ENCODE results near the gene RUBCN. TPM values are rescaled to one million over a fixed set of nuclear protein-coding genes. Genes with fewer than 3 reads are reported as not detected.
"Not testable (repeated sequence)": the region's sequence is repeated elsewhere in the genome, so short reads cannot be mapped to it uniquely, and the experiment has no call there.

The RUBCN gene
- total RNA-seq, 2 donors from 2014 or later = 20.4 to 22.1 TPM

DNA sequence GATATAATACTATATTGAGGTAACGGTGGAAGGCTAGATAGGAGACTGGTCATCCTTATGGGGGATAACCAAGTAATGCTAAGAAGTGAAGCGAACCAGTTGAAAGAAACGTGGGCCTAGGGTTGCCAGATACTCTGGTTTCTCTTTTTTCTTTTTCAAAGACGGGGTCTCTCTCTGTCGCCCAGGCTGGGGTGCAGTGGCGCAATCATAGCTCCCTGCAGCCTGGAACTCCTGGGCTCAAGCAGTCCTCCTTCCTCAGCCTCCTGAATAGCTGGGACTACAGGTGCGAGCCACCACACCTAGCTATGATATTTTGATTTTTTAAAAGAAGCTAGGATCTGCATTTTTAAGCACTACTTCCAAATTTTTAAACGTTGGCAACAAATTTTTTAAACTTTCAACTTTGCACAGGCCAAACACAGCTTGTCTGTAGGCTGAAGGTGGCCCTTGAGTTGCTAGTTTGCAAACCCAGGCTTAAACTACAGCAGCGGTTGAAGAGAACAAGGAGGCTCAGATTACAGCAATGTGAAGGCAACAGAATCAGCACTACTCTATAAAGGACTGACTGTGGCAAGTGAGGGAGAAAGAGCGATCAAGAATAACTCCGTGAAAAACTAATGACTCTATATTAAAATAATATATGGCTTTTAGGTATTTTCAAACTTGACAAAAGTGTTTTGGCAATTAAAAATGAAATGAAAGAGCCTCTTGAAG lies 1.2 kb upstream of the RUBCN start:
- intact Hi-C loops (cut with DNase I, micrococcal nuclease) = no loop called here
- no peak for ATAC-seq
- DNase-seq = no peak

DNA sequence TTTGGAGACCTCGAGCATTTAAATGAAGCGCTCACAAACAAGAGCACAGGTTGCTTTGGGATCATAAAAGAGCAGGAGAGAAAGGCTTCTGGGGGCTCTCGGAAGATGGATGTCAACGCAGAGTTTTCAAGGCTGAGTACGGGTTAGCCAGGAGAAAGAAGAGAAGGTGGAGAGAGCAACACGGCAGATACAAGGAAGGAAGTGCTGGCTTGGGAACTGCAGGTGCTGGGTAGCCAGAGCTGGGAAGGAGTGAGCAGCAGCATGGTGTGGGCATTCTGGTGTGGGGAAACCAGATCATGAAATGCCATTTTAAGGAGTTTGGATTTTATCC lies 580 bp upstream of the RUBCN start:
- intact Hi-C loops (cut with DNase I, micrococcal nuclease) = no loop called here
- DNase-seq = no peak
- ATAC-seq = peak; percentile 30

DNA sequence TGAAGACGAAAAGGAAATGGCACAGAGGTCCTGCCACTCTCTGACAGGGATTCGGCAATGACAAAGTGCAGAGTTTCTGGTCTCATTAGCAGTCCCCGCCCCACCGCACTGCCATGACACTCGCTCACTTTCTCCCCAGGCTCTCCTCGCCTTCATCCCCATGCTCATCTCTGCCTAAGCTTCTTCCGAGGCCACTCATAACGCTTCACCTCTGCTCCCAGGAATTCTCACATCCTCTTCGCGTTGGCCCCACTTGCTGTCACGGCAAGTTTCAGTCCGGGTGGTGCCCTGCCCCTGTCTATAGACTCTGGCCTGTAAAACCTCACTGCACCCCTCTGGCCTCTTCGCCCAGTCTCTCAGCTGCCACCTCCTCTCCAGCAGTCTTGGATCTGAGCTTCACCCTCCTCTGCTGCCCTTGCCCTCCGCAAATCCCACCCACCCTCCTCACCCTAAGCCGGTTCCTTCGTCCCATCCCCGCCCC lies 654 bp downstream of the RUBCN start:
- peak; percentile 34 to 59 for DNase-seq
- intact Hi-C loops (cut with DNase I, micrococcal nuclease) = no loop called here
- peak; percentile 33 for ATAC-seq

DNA sequence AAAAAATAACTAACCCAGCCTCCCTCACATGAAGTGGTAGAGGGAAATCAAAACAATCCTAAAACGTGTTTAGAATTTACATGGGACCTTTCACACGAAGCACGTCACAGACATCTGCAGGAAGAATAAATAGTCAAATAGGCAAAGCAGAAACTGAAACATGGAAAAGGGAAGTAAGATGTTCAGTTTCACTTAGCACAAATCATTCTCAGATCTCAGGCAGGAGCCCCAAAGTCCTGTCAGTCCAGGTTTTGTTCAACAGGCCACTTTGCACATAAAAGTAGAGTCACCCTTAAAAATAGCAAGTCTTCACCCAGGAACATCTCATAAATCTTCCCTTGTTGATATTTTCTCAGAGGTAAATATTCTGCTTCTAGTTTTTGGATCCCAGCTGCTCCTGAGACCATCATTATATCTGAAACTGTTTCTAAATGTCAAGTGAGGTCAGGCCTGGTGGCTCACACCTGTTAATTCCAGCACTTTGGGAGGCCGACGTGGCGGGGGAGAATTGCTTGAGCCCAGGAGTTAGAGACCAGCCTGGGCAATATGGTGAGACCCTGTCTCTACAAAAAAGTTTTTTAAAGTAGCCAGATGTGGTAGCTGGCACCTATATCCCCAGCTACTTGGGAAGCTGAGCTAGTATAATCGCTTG lies 1.9 kb downstream of the RUBCN start:
- ATAC-seq (no peak), DNase-seq (no peak)
- intact Hi-C loops (cut with DNase I, micrococcal nuclease) = no loop called here

DNA sequence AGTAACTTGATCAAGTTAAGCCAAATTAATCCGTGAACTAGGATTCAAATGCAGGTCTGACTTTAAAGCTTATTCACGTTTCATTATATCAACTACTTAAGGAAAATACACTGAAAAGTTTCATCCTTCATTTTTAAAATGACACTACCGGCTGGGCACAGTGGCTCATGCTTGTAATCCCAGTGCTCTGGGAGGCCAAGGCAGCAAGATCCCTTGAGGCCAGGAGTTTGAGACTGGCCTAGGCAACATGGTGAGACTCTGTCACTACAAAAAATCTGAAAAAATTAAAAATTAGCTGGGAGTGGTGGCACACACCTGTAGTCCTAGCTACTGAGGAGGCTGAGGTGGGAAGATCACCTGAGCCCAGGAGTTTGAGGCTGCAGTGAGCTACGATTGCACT lies 3.7 kb downstream of the RUBCN start:
- intact Hi-C loops (cut with DNase I, micrococcal nuclease) = no loop called here
- DNase-seq = no peak

DNA sequence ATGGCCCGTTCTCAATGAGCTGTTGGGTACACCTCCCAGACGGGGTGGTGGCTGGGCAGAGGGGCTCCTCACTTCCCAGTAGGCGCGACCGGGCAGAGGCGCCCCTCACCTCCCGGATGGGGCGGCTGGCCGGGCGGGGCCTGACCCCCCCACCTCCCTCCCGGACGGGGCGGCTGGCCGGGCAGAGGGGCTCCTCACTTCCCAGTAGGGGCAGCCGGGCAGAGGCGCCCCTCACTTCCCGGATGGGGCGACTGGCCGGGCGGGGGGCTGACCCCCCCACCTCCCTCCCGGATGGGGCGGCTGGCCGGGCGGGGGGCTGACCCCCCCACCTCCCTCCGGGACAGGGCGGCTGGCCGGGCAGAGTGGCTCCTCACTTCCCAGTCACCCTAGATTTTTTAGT lies 5.2 kb downstream of the RUBCN start:
- ATAC-seq; DNase-seq; intact Hi-C loops (cut with DNase I, micrococcal nuclease): not testable (repeated sequence)

More for the DNA sequence above, 3.7 kb downstream of the RUBCN start:
- no peak for ATAC-seq

DNA sequence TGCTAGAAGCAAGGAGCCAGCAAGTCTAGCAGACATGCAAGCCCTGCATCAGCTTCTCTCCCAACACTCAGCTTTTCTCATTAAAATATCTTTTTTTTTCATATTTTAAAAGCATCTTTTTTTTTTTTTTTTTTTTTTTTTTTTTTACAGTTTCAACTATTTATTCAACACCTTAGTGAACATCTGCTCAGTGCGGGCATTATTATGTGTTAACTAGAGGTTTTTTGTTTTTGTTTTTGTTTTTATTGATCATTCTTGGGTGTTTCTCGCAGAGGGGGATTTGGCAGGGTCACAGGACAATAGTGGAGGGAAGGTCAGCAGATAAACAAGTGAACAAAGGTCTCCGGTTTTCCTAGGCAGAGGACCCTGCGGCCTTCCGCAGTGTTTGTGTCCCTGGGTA lies 5.9 kb downstream of the RUBCN start:
- ATAC-seq; intact Hi-C loops (cut with DNase I, micrococcal nuclease); DNase-seq: not testable (repeated sequence)

DNA sequence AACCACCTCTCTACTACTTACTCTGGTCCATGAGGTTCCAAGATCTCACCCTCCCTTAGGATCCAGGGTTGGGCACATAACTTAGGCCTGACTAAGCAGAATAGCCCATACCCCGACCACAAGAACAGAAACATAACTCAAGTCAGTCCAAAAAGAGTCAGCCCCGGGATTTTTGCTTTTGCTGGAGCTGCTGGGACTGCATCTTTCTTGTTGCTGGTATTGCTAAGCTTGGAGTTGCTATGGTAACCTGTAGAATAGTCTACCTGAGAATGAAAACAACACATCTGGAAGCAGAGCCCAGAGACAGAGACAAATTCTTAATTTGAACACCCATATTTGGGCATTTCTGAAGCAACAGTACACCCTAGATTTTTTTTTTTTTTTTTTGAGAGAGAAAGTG lies 6.5 kb downstream of the RUBCN start:
- ATAC-seq = no peak
- DNase-seq = no peak
- intact Hi-C loops (cut with DNase I, micrococcal nuclease) = no loop called here

DNA sequence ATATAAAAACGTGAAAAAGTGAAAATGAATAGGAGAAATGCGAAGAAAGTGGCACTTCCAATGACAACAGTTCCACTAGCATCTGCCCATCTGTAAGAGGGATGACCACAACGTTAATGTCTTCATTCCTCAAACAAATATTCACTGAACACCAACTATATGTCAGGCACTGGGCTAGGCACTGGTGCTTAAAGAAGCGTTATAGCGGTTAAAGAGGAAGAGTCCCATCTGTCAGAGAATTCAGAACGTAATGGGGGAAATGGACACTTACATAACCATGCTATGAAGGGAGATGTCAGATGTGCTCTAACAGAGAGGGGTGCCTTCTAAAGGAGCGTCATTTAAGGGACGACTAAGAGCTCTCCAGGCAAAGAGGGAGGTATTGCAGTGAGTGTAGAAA lies 8.2 kb downstream of the RUBCN start:
- no peak for ATAC-seq
- DNase-seq = no peak
- intact Hi-C loops (cut with DNase I, micrococcal nuclease) = no loop called here

DNA sequence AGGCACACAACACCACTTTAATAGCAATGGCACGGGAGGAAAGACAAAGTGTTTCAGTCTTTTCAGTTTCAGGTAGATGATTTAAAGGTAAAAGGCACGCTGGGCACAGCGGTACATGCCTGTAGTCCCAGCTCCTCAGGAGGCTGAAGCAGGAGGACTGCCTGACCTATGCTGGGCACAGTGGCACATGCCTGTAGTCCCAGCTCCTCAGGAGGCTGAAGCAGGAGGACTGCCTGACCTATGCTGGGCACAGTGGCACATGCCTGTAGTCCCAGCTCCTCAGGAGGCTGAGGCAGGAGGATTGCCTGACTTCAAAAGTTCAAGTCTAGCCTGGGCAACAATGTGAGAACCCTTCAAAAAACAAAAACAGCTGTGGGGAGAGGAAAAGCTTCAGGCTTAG lies 8.8 kb downstream of the RUBCN start:
- ATAC-seq; DNase-seq; intact Hi-C loops (cut with DNase I, micrococcal nuclease): not testable (repeated sequence)

DNA sequence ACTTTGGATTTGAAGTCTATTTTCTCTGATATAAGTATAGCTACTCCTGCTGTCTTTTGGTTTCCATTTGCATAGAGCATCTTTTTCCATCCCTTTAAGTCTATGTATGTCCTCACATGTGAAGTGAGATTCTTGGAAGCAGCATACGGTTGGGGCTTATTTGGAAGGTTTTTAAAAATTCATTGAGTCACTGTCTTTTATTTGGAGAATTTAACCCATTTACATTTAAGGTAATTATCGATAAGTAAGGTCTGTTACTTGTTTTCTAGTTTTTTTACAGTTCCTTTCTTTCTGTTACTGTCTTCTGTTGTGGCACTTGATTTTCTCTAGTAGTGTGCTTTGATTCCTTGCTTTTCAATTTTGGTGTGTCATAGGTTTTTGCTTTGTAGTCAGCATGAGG lies 14.0 kb downstream of the RUBCN start:
- intact Hi-C loops (cut with DNase I, micrococcal nuclease) = no loop called here
- DNase-seq (no peak), ATAC-seq (no peak)

DNA sequence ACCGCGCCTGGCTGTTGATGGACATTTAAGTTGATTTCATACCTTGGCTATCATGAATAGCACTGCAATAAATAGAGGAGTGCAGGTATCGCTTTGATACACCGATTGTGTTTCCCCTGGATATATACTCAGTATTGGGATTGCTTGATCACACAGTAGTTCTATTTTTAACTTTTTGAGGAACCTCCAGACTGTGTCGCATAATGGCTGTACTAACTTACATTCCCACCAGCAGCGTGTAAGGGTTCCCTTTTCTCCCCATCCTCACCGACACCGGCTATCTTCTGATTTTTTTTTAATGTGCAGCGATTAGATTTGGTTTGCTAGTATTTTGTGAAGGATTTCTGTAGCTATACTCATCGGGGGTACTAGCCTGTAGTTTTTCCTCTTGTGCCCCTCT lies 16.0 kb downstream of the RUBCN start:
- no peak for ATAC-seq
- DNase-seq = no peak

DNA sequence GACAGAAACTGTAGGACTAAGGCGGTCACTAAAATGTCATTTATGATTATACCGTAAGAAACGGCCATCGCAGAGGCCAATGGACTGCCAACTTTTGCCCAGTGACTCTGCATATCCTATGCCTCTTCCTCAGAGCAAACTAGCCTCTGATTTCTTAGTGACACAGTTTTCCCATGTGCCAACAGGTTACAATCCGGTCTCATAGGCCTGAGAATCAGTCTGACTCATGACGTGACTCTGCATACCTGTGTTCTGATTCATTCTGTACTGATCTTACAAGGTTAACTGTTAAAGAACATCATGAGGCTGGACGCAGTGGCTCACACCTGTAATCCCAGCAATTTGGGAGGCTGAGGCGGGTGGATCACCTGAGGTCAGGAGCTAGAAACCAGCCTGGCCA lies 17.8 kb downstream of the RUBCN start:
- no peak for DNase-seq
- intact Hi-C loops (cut with DNase I, micrococcal nuclease) = no loop called here

More for the DNA sequence above, 16.0 kb downstream of the RUBCN start:
- intact Hi-C loops (cut with DNase I, micrococcal nuclease) = no loop called here

DNA sequence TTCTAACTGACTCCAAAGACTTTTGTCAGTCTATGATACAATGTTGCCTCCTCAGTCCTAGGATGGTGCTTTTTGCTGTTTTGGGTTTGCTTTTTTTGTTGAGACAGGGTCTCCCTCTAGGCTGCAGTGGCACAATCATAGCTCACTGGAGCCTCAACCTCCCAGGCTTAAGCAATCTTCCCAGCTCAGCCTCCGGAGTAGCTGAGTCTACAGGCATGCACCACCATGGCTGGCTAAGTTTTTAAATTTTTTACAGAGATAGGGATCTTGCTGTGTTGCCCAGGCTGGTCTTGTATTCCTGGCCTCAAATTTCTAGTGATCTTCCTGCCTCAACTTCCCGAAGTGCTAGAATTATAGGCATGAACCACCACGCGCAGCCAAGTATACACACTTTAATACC lies 22.5 kb downstream of the RUBCN start:
- intact Hi-C loops (cut with DNase I, micrococcal nuclease) = no loop called here
- no peak for DNase-seq
- ATAC-seq = no peak

More for the DNA sequence above, 17.8 kb downstream of the RUBCN start:
- ATAC-seq = no peak

DNA sequence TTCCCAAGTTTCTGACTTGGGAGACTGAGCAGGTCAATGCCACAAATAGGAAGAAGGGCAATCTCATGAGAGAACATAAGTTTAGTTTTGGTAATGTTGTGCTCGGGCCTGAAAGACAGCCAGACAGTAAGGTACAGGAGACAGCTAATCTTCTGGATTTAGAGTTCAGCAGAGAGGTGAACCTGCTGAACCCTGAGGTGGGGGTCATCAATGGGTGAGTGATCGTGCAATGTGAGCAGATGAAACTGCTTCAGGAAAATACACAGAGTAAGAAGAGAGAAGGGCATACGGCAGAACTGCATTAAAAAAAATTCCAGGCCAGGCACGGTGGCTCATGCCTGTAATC lies 23.3 kb downstream of the RUBCN start:
- intact Hi-C loops (cut with DNase I, micrococcal nuclease) = no loop called here
- ATAC-seq = no peak
- DNase-seq = no peak

DNA sequence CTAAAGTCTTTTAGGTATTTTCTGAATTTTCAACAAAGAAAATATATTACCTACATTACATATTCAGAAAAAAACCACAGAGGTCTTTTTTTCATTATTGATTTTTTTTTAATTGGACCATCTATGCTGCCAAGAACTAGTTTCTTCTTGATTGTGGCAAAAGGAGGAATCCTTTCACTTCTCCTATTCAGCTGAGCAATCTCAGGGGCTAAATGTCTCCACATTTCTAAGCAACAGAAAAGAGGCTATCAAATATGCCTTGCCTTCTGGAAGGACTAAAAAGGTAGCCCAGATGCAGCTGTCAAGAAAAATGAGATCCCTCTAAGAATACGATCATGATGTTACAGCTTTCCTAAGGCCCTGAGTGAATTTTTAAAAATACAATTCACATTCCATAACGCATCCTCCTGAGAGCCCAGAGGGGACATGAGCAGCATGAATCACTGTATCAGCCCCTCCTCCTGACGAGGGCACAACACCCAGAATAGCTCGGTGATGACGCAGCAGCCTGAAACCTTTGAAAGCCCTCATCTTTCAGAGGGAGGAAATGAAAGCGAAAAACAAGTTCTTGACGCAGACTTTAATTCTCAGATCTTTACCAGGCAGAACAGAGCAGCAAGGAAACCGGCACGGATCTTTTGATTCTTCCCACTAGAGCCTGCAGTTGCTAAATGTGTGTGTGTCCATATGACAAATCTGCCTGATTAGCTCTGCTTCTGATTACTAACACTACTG lies 24.6 kb downstream of the RUBCN start:
- ATAC-seq = peak; percentile 70
- intact Hi-C loops (cut with DNase I, micrococcal nuclease) = no loop called here
- peak; percentile 74 to 89 for DNase-seq

DNA sequence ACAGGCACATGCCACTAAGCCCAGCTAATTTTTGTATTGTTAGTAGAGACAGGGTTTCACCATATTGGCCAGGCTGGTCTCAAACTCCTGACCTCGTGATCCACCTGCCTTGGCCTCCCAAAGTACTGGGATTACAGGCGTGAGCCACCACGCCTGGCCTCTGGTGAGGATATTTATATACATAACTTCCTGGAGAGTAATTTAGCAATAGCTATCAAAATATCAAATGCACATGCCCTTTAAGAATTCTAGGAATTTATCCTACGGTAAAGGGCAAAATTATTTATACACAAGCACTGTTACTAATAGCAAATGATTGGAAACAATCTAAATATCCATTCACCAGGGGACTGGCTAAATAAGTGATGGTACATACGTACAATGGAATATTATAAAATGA lies 25.7 kb downstream of the RUBCN start:
- DNase-seq; intact Hi-C loops (cut with DNase I, micrococcal nuclease); ATAC-seq: not testable (repeated sequence)

DNA sequence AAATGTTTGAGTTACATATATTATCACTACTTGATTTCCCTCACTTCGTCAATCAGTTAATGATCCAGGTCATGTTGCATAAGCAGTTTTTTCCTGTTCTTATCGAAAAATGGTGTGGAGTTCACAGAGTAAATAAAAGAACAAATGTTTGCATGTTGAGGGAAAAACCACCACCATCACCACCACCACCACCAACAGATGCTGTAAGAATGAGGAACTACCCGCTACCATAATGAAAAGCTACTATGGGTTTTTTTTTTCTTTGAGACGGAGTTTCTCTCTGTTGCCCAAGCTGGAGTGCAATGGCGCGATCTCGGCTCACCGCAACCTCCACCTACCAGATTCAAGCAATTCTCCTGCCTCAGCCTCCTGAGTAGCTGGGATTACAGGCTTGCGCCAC lies 27.6 kb downstream of the RUBCN start:
- ATAC-seq (no peak), DNase-seq (peak in 1 of 2 donors; percentile 18)
- intact Hi-C loops (cut with DNase I, micrococcal nuclease) = no loop called here

DNA sequence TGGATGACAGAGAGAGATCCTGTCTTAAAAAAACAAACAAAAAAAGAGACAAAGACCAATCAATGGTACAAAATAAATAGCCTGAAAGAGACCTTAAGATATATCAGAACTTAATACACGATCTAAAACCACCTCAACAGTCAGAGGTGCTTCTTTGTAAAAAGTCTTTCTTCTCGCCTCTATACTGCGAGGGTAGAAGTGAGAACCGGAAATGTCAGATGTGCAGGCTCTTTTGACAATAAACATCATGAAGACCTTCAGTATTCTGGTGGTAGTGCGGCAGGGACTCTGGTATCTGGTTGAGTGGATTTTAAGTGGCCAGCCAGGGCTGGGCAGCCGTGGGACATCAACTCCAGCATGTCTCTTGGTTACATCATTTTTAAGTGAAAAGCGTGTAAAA lies 30.0 kb downstream of the RUBCN start:
- no peak for DNase-seq
- intact Hi-C loops (cut with DNase I, micrococcal nuclease) = no loop called here
- ATAC-seq = no peak

DNA sequence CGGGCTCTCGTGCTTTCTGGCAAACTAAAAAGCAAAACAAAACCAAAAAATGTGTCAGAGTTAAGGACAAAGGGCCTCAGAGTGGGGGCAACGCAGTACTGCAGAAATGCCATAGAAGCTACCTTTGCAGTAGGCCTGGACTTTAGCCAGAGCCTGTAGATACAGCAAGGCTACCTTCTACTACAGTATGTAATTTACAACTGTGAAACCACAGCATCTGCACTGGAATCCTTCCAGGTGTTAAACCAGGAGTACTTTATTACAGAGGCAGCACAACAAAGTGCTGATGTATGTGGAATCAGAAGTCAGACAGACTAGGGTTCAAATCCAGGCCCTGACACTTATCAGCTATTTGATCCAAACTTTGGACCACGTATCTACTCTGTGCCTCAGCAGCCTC lies 34.9 kb downstream of the RUBCN start:
- intact Hi-C loops (cut with DNase I, micrococcal nuclease) = no loop called here
- no peak for DNase-seq
- peak; percentile 73 for ATAC-seq
